Measurements from ENCODE around the gene DUSP9.
"Not testable (repeated sequence)": the region's sequence is repeated elsewhere in the genome, so short reads cannot be mapped to it uniquely, and the experiment has no call there.

Gene DUSP9

DNA sequence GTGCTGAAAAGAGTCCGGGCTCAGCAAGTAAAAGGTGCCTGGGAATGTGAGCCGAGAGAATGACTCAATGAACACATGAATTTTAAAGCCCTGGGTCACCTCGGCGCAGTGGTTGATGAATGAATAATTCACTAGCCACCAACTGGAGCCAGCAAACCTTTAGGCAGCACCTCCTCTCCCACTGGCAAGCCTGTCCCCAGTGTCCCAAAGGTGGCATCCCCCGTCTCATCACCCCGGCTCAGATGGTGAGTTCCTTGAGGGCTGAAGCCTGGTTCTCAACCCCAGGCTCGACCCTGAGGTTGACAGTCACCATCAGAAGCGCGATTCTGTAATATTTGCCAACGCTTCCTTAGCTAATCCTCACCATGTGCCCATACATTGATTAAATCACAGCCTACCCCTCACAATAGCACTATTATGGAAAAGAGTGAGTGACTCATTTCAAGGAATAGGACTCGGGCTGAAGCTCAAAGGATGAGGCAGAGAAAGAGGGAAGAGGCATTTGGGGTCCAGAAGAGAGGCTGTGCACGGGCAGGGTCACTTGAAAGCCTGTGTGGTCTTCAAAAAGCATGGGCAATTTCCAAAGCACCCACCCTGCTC lies 45.4 kb upstream of the DUSP9 start:
- TF ChIP-seq, protein P1, sequence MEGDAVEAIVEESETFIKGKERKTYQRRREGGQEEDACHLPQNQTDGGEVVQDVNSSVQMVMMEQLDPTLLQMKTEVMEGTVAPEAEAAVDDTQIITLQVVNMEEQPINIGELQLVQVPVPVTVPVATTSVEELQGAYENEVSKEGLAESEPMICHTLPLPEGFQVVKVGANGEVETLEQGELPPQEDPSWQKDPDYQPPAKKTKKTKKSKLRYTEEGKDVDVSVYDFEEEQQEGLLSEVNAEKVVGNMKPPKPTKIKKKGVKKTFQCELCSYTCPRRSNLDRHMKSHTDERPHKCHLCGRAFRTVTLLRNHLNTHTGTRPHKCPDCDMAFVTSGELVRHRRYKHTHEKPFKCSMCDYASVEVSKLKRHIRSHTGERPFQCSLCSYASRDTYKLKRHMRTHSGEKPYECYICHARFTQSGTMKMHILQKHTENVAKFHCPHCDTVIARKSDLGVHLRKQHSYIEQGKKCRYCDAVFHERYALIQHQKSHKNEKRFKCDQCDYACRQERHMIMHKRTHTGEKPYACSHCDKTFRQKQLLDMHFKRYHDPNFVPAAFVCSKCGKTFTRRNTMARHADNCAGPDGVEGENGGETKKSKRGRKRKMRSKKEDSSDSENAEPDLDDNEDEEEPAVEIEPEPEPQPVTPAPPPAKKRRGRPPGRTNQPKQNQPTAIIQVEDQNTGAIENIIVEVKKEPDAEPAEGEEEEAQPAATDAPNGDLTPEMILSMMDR (IDR thresholded peaks at IDR 0.05; ENCODE audit: borderline replicate concordance, control extremely low read depth, extremely low read depth, insufficient read depth, missing control alignments): no peak
- no peak for DNase-seq (ENCODE audit: low spot score)
- in situ Hi-C loops (cut with MboI; ENCODE audit: low sequenced_read_pairs, unreplicated experiment): no loop called here

DNA sequence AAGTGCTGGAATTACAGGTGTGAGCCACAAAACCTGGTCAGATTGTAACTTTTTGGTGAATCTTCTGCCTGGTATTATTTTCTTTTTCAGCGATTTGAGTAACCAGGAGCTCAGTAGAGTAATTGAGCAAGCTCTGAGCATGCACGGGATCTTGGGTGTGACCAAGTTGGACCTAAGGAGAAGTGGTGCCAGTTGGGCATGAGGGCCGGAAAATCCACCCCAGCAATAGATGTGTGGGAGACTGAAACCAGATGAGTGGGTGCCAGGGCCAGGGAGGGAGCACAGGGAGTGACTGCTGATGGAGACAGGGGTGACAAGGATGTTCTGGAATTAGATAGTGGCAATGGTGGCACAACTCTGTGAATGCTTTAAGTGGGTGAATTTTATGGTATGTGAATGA lies 44.4 kb upstream of the DUSP9 start:
- in situ Hi-C loops (cut with MboI; ENCODE audit: low sequenced_read_pairs, unreplicated experiment): no loop called here
- TF ChIP-seq, protein P1 (IDR thresholded peaks at IDR 0.05; ENCODE audit: borderline replicate concordance, control extremely low read depth, extremely low read depth, insufficient read depth, missing control alignments): no peak
- DNase-seq (ENCODE audit: low spot score): no peak

DNA sequence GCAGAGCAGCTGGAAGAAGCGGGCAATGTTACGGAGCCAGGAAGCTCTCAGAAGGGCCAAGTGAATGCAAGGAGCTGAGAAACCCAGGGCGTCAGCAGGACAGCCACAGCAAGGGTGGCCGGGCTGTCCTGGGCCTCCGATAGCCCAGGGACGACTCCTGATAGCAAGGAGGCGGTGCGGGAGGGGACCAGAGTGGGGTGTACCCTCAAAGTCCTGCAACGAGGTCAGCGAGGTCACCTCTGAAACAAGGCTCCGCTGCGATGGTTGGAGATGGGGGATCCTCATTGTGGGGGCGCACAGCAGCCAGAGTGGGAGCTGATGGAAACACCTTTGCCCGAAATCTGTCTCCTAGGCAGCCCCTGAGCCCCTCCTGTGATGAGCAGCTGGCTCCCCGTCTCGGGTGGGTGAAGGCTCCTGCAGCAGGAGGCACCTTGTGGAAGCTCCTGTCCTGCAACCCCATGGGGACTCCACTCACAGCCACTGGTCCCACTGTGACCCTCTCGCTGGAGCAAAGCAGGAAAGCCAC lies 43.8 kb upstream of the DUSP9 start:
- in situ Hi-C loops (cut with MboI; ENCODE audit: low sequenced_read_pairs, unreplicated experiment): no loop called here
- no peak for DNase-seq (ENCODE audit: low spot score)
- TF ChIP-seq, protein P1 (IDR thresholded peaks at IDR 0.05; ENCODE audit: borderline replicate concordance, control extremely low read depth, extremely low read depth, insufficient read depth, missing control alignments): no peak

DNA sequence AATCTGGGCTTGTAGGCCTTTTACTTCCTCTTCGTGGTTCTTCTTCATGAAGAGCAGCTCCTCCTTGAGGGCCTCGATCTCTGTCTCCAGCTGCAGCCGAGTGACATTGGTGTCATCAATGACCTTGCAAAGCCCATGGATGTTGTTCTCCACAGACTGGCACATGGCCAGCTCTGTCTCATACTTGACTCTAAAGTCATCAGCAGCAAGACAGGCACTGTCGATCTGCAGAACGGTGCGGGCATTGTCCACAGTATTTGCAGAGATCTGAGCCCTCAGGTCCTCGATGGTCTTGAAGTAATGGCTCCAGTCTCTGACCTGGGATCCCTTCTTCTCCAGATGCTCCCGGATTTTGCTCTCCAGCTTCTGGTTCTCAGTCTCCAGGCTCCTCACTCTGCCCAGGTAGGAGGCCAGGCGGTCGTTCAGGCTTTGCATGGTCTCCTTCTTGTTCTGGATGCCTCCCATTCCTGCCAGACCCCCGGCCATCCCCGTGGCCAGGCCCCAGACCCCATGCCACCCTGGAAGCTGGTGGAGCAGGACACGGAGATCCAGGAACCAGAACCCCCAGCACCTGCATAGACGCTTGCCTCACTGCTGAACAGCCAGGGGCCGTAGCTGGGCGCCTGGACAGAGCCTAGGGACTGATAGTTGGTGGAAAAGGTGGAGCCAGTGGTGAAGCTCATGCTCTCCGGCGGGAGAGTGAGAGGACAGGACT lies 42.2 kb upstream of the DUSP9 start:
- in situ Hi-C loops (cut with MboI; ENCODE audit: low sequenced_read_pairs, unreplicated experiment): not testable (repeated sequence)

DNA sequence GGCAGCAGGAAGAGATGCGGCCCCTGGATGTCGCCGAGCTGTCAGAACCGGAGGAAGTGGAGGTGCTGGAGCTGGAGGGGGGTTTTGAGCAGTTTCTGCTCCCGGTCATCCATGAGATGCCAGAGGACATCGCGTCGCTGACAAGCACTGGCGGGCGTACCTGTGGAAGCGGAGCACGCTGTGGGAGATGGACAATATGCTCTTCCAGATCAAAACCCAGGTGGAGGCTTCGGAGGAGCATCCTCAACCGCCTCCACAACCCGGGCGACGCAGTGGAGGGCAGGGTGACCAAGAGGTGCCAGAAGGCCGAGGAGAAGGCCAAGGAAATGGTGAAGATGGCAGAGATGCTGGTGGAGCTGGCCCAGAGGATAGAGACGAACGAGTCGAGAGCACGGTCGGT lies 40.5 kb upstream of the DUSP9 start:
- TF ChIP-seq, protein P1 (IDR thresholded peaks at IDR 0.05; ENCODE audit: borderline replicate concordance, control extremely low read depth, extremely low read depth, insufficient read depth, missing control alignments): no peak
- DNase-seq (ENCODE audit: low spot score): no peak
- in situ Hi-C loops (cut with MboI; ENCODE audit: low sequenced_read_pairs, unreplicated experiment): no loop called here

More for the DNA sequence above, 42.2 kb upstream of the DUSP9 start:
- not testable (repeated sequence) for DNase-seq (ENCODE audit: low spot score)

DNA sequence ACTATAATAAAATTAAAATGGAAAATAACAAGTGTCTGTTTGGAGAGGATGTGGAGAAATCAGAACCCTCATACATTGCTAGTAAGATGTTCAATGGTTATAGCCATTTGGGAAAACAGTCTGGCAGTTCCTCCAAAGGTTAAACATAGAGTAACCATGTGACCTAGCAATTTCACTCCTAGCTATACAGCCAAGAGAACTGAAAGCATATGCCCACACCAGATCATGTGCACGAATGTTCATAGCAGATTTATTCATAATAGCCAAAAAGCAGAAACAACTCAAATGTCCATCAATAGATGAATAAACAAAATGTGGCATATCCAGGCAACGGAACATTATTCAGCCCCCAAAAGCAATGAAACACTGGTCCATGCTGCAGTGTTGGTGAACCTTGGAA lies 38.6 kb upstream of the DUSP9 start:
- in situ Hi-C loops (cut with MboI; ENCODE audit: low sequenced_read_pairs, unreplicated experiment): no loop called here
- no peak for DNase-seq (ENCODE audit: low spot score)
- TF ChIP-seq, protein P1 (IDR thresholded peaks at IDR 0.05; ENCODE audit: borderline replicate concordance, control extremely low read depth, extremely low read depth, insufficient read depth, missing control alignments): no peak

DNA sequence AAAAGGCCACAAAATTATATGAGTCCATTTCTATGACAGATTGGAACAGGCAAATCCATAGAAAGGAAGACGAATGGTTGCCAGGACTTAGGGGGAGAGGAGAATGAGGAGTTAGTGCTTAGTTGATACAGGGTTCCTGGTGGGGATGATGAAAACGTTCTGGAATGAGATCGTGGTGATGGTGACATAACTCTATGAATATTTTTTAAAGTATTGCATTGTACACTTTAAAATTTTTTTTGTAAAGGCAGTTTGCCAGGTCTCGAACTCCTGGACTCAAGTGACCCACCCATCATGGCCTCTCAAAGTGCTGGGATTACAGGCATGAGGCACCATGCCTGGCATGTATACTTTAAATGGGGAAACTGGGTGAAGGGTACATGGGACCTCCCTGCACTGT lies 38.2 kb upstream of the DUSP9 start:
- TF ChIP-seq, protein P1 (IDR thresholded peaks at IDR 0.05; ENCODE audit: borderline replicate concordance, control extremely low read depth, extremely low read depth, insufficient read depth, missing control alignments): no peak
- in situ Hi-C loops (cut with MboI; ENCODE audit: low sequenced_read_pairs, unreplicated experiment): no loop called here
- no peak for DNase-seq (ENCODE audit: low spot score)

Measured in GM13976 (cell line).